OCI-LY3 (cell line): ENCODE measurements around the gene RHOT2.

ENCODE experiments used
- H2AFZ ChIP-seq: fragments of 200-600, 300-600 bp; shearing (Covaris generic); 2 replicates; pipeline ENCODE4 v1.6.0; 2014; ENCODE audit warnings: antibody characterized with exemption, low read depth, low read length
- H3K27ac ChIP-seq: fragments of 200-600, 300-600 bp; sonication (generic); 2 replicates; pipeline ENCODE4 v1.5.1; 2014; ENCODE audit warnings: mild to moderate bottlenecking, low read length, moderate library complexity, mixed read lengths
- H3K27me3 ChIP-seq: fragments of 200-600, 300-600 bp; sonication (generic); 2 replicates; pipeline ENCODE4 v1.6.1; 2014; ENCODE audit warnings: low read depth, low read length, mixed read lengths
- H3K36me3 ChIP-seq: fragments of 200-600, 300-600 bp; sonication (generic); replicated peaks from 2 replicates; pipeline ENCODE3; 2014; ENCODE audit warnings: low read depth, low read length, mixed read lengths
- H3K4me1 ChIP-seq: fragments of 300-600, 200-600 bp; sonication (generic); 2 replicates; pipeline ENCODE4 v1.6.1; 2014; ENCODE audit warnings: low read length, mixed read lengths
- H3K4me2 ChIP-seq: fragments of 200-600, 300-600 bp; sonication (generic); 2 replicates; pipeline ENCODE4 v1.6.1; 2014; ENCODE audit warnings: low read length, mixed read lengths
- H3K4me3 ChIP-seq: fragments of 300-600, 200-600 bp; sonication (generic); 2 replicates; pipeline ENCODE4 v1.5.1; 2014; ENCODE audit warnings: antibody characterized with exemption, mild to moderate bottlenecking, low read length, moderate library complexity
- H3K79me2 ChIP-seq: fragments of 300-600, 200-600 bp; shearing (Covaris generic); 2 replicates; pipeline ENCODE4 v1.6.1; 2014; ENCODE audit warnings: mild to moderate bottlenecking, low read length, mixed read lengths
- H3K9ac ChIP-seq: fragments of 300-600, 200-600 bp; shearing (Covaris generic); 2 replicates; pipeline ENCODE4 v1.6.0; 2014; ENCODE audit warnings: mild to moderate bottlenecking, low read length, moderate library complexity
- H3K9me3 ChIP-seq: fragments of 200-600, 300-600 bp; shearing (Covaris generic); 2 replicates; pipeline ENCODE4 v1.6.1; 2014; ENCODE audit warnings: low read length, mixed read lengths; ENCODE audit not compliant: insufficient read depth
- H4K20me1 ChIP-seq: fragments of 200-600, 300-600 bp; sonication (generic); 2 replicates; pipeline ENCODE4 v1.6.1; 2016; ENCODE audit warnings: low read length, mixed read lengths; ENCODE audit not compliant: insufficient read depth
- CTCF ChIP-seq: fragments of 200-600, 300-600 bp; sonication (generic); IDR thresholded peaks from 2 replicates; pipeline ENCODE4 v1.5.1; 2014; ENCODE audit warnings: antibody characterized with exemption, low read length, low read depth
- EZH2phosphoT487 ChIP-seq: fragments of 200-600 bp; shearing (Covaris generic); IDR thresholded peaks from 2 replicates; pipeline ENCODE4 v1.6.1; 2018; ENCODE audit warnings: antibody characterized with exemption, mixed run types, low read depth

The RHOT2 gene

GRCh38 chr16:703406-703805 lies 35.5 kb downstream of the RHOT2 start:
- TF ChIP-seq EZH2phosphoT487 = no peak
- no peak overlapping the region for H3K4me3 ChIP-seq
- no peaks in the 10 kb centered on the region for H3K9me3 ChIP-seq
- H2AFZ ChIP-seq = no peak overlapping the region
- H3K36me3 ChIP-seq = no peaks in the 10 kb centered on the region
- no peaks in the 10 kb centered on the region for H3K79me2 ChIP-seq
- H4K20me1 ChIP-seq = no peaks in the 10 kb centered on the region
- no peak overlapping the region for H3K9ac ChIP-seq
- H3K4me2 ChIP-seq = no peak overlapping the region
- H3K27ac ChIP-seq = no peak overlapping the region
- H3K27me3 ChIP-seq = no peaks in the 10 kb centered on the region
- no peaks in the 10 kb centered on the region for H3K4me1 ChIP-seq

GRCh38 chr16:704047-704446 lies 36.1 kb downstream of the RHOT2 start:
- Histone ChIP-seq H4K20me1 (no peaks in the 10 kb centered on the region), H3K9ac (no peak overlapping the region)
- no peak for TF ChIP-seq CTCF
- TF ChIP-seq EZH2phosphoT487 = no peak

GRCh38 chr16:704552-705380 lies 36.8 kb downstream of the RHOT2 start:
- Histone ChIP-seq H3K27me3 (peaks cover 5% of the 10 kb centered on the region; the same call in 1 of the 2 replicates), H3K9ac (no peak overlapping the region), H3K36me3 (no peaks in the 10 kb centered on the region), H3K4me2 (no peak overlapping the region), H3K4me1 (no peaks in the 10 kb centered on the region), H4K20me1 (no peaks in the 10 kb centered on the region), H3K79me2 (no peaks in the 10 kb centered on the region), H2AFZ (no peak overlapping the region), H3K9me3 (no peaks in the 10 kb centered on the region), H3K27ac (no peak overlapping the region), H3K4me3 (no peak overlapping the region)
- TF ChIP-seq EZH2phosphoT487 = no peak
- TF ChIP-seq CTCF = no peak

More at GRCh38 chr16:704047-704446, 36.1 kb downstream of the RHOT2 start:
- H3K79me2 ChIP-seq = no peaks in the 10 kb centered on the region
- no peak overlapping the region for H3K27ac ChIP-seq
- no peak overlapping the region for H3K4me2 ChIP-seq
- no peaks in the 10 kb centered on the region for H3K4me1 ChIP-seq
- no peaks in the 10 kb centered on the region for H3K9me3 ChIP-seq
- H3K4me3 ChIP-seq = no peak overlapping the region
- no peak overlapping the region for H2AFZ ChIP-seq
- H3K27me3 ChIP-seq = no peaks in the 10 kb centered on the region
- H3K36me3 ChIP-seq = no peaks in the 10 kb centered on the region

- H3K4me3 ChIP-seq = no peak within 1 kb of the TSS
- H3K9ac ChIP-seq = no peak within 1 kb of the TSS
- H3K79me2 ChIP-seq = no peaks in the 10 kb centered on the region
These were observed 37.7 kb downstream of the RHOT2 start, which contains the start of gene FBXL16 for GRCh38 chr16:705431-706188. Gene FBXL16, minus strand, starts transcription at chr16:705801. Its CDS starts 8,396 bp downstream, at chr16:697405.

More at GRCh38 chr16:705431-706188, 37.7 kb downstream of the RHOT2 start, which contains the start of gene FBXL16:
- Histone ChIP-seq H3K9me3 (no peaks in the 10 kb centered on the region), H4K20me1 (no peaks in the 10 kb centered on the region), H3K27me3 (peaks cover 13% of the 10 kb centered on the region), H2AFZ (no peak within 1 kb of the TSS), H3K4me1 (no peaks in the 10 kb centered on the region), H3K36me3 (no peaks in the 10 kb centered on the region), H3K27ac (no peak within 1 kb of the TSS), H3K4me2 (no peak within 1 kb of the TSS)
- TF ChIP-seq EZH2phosphoT487 = no peak
- TF ChIP-seq CTCF = no peak
